GM20431 (cell line): Measurements from ENCODE around the gene CHAC1.

Experiments used
- in situ Hi-C: fragments of 300-500 bp; cut with MseI, MboI; formaldehyde crosslinking; loops from one replicate; pipeline ENCODE4 v1.15.0; 2020; ENCODE audit warnings: low sequenced_read_pairs; ENCODE audit not compliant: unreplicated experiment

The CHAC1 gene

DNA sequence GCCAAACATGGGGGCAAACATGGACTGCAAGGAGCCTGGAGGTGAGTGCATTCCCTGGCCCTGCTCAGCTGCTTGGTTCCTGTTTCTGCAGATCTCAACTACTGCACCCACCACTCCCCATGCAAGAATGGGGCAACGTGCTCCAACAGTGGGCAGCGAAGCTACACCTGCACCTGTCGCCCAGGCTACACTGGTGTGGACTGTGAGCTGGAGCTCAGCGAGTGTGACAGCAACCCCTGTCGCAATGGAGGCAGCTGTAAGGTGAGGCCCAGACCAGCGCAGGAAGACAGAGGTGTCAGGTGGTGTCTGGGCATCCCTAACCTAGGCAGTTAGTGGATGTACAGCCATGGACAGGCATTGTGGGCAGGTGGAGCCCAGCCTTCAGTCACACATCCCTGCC is 18.8 kb upstream of the CHAC1 start:
- in situ Hi-C loops = no loop called here

DNA sequence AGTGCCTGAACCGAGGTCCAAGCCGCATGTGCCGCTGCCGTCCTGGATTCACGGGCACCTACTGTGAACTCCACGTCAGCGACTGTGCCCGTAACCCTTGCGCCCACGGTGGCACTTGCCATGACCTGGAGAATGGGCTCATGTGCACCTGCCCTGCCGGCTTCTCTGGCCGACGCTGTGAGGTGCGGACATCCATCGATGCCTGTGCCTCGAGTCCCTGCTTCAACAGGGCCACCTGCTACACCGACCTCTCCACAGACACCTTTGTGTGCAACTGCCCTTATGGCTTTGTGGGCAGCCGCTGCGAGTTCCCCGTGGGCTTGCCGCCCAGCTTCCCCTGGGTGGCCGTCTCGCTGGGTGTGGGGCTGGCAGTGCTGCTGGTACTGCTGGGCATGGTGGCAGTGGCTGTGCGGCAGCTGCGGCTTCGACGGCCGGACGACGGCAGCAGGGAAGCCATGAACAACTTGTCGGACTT is 17.0 kb upstream of the CHAC1 start:
- in situ Hi-C loops = no loop called here

DNA sequence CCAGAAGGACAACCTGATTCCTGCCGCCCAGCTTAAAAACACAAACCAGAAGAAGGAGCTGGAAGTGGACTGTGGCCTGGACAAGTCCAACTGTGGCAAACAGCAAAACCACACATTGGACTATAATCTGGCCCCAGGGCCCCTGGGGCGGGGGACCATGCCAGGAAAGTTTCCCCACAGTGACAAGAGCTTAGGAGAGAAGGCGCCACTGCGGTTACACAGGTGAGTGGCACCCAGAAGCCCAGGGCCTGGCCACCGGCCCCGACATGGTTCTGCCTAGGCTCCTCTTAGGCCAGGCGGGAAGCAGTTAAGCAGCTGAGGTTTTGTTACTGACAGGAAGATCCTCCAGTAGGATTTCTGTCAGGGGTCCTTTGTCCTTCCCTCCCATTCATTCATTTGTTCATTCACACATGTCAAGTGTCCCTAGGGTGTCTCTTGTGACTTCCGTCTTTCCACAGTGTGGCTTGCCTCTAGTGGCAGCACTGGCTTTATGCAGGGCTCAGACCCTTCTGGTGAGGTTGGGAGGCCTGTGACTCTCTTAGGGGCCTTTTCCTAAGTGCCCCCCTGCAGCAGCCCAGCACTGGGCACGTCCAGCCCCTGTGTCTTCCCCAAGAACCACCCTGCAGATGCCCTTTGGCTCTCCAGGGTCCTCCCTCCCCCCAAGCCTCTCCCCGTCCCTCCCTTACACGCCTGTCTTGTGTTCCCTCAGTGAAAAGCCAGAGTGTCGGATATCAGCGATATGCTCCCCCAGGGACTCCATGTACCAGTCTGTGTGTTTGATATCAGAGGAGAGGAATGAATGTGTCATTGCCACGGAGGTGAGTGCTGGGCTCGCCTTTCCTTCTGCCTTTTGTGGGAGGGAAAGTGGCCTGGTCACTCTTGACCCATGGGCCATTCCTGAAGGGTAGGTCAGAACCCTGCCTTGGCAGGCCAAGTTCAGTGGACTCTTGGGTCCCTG is 16.3 kb upstream of the CHAC1 start:
- in situ Hi-C loops = no loop called here

DNA sequence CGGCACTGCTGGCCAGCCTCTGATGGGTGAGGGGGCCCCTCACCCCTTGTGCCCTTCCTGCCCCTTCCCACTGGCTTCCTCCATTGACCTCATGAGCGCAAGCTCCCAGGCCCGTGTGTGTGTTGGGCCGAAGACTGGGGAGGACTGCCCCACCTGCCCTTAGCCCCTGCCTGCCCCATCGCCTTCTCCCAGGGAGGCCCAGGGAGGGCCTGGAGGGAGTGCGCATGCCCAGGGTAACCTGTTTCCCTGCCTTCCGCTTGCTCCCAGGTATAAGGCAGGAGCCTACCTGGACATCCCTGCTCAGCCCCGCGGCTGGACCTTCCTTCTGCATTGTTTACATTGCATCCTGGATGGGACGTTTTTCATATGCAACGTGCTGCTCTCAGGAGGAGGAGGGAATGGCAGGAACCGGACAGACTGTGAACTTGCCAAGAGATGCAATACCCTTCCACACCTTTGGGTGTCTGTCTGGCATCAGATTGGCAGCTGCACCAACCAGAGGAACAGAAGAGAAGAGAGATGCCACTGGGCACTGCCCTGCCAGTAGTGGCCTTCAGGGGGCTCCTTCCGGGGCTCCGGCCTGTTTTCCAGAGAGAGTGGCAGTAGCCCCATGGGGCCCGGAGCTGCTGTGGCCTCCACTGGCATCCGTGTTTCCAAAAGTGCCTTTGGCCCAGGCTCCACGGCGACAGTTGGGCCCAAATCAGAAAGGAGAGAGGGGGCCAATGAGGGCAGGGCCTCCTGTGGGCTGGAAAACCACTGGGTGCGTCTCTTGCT is 15.3 kb upstream of the CHAC1 start:
- in situ Hi-C loops = no loop called here

DNA sequence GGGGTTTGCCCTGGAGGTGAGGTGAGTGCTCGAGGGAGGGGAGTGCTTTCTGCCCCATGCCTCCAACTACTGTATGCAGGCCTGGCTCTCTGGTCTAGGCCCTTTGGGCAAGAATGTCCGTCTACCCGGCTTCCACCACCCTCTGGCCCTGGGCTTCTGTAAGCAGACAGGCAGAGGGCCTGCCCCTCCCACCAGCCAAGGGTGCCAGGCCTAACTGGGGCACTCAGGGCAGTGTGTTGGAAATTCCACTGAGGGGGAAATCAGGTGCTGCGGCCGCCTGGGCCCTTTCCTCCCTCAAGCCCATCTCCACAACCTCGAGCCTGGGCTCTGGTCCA is 14.8 kb upstream of the CHAC1 start:
- in situ Hi-C loops = no loop called here

DNA sequence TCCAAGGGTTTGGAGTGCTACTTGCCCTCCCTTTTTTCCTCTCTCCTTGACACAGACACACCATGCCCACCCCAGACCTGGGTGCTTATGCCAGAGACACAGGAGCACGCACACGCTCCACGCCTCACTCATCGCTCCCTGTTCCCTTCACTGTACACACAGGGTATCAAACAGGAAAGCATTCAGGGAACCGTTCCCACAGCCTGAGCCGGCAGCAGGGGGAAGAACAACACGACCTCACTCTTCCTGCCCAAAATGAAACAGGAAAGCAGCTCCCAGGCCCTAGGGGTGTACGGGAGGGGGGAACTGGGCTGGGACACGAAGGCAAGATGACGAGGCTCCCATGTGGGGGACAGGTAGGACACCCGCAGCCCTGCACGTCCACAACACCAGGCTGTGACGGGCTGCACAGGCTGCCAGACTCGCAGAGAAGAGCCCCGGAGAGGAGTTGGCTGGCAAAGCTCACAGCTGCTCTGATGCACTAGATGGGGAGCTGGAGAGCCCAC is 12.9 kb upstream of the CHAC1 start:
- in situ Hi-C loops = no loop called here

DNA sequence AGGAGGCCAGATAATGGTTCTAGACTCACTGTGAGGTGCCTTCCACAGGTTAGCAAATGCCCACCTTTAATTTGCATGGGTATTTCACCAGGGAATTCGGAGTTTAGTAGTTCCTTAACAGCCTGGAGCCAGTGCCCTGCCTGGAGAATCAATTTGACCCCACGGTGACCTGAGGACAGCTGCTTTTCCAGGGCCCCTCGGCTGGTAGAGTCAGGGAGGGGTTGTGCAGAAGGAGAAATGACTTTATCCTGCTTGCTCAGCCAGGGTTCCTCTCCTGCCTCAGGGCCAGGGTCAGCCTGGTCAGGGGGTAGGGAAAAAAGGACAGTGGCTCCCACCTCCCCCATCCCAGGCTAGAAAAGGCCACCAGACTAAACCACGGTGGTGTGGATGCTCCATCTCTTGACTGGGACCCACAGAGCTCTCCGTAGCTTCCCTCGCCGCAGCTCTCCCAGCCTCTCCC is 12.2 kb upstream of the CHAC1 start:
- in situ Hi-C loops = no loop called here

DNA sequence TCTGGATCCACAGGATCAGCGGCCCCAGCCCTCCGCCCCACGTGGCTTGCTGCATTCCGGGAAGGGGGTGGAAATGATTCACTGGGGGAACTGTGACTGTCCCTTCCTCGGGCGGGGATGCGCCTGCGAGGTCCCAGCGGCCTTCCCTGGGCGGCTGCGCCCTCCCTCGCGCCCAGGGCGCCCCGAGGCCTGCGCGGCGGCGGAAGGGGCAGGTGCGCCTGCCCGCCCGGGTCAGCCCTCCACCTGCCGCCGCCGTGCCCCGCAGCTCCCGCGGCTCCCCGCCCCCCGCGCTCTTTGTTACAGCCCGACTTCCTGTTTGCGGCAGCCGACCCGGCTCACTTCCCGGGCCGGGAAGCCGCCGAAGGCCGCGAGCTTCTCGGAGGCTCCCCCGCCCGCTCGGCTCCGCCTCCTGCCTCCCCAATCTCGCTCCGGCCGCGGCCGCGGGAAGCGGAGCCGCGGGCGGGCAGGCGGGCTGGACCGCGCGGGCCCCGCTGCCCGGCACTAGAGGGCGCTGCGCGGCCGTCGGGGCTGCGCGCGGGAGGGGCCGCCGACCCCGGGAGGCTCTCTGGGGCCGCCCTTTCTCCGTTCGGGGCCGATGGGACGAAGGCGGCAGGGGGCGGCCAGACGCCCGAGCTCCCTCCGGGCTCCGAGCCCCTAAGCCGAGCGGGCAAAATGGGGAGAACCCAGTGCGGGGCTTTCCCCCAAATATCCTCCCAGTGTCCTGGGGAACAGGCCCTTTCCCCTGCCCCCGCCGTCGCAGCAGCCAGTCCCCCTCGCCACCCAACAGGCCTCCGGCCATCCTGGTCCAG is 11.5 kb upstream of the CHAC1 start:
- in situ Hi-C loops = no loop called here

DNA sequence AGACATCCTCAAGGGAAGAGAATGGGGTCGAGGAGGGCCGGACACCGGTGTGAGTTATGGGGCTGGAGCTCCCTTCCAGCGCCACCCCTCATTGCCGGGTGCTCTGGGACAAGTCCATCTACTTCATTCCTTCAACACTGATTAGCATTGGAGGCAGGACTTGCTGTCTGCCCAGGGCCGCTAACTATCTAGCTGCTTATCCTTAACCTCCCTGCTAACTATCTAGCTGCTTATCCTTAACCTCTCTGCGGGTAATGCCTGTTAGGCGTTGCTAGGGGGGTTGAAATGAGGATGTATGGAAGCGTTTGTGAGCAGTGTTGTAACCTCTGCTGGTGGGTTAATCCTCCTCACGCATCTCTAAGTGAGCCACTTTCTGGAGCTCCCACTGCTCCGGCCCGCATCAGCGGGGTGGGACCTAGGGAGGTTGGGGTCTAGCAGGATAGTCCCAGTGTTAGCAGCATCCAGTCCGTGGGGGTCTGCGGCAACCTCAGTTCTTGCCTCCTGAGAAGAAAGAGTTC is 10.9 kb upstream of the CHAC1 start:
- in situ Hi-C loops = no loop called here

DNA sequence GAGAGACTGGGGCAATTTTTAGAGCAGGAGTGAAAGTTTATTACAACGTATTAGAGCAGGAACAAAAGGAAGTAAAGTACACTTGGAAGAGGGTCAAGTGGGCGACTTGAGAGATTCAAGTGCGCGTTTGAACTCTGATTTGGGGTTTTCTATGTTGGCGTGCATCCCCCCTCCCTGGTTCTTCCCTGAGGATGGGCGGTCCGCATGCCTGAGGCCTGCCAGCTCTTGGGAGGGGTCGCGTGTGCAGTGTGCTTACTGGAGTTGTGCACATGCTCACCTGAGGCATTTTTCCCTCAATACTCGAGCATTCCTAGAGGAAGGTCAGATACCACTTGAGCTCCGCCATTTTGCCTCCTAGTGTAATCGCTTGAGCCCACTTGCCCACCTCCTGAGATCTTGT is 10.4 kb upstream of the CHAC1 start:
- in situ Hi-C loops = no loop called here

DNA sequence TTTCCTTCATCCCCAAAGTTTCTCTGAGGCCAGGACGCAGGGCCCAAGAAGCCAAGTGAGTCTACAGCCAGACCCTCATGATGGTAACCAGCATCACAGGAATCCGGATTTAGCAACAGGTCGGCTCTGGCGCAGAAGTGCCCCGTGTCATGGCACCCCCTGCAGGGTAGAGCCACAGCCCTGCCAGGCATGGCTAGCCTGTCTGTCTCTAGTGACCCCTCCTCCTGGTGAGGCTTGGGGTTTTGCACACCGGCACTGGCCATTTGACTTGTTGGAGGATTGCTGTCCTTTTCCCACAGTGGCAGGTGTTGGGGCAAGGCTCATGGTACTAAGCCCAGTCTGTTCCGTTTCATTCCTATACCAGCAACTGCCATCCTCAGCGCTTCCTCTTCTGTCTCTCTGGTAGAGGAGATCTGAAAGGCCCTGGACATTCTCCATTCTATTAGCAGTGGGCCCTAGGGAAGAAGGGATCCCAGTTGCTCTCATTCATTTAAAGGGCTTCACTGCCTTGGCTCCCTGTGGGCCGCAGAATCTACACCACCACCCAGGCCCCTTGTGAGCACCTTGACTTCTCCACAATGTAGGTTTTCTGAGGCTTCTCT is 9.4 kb upstream of the CHAC1 start:
- in situ Hi-C loops = no loop called here

DNA sequence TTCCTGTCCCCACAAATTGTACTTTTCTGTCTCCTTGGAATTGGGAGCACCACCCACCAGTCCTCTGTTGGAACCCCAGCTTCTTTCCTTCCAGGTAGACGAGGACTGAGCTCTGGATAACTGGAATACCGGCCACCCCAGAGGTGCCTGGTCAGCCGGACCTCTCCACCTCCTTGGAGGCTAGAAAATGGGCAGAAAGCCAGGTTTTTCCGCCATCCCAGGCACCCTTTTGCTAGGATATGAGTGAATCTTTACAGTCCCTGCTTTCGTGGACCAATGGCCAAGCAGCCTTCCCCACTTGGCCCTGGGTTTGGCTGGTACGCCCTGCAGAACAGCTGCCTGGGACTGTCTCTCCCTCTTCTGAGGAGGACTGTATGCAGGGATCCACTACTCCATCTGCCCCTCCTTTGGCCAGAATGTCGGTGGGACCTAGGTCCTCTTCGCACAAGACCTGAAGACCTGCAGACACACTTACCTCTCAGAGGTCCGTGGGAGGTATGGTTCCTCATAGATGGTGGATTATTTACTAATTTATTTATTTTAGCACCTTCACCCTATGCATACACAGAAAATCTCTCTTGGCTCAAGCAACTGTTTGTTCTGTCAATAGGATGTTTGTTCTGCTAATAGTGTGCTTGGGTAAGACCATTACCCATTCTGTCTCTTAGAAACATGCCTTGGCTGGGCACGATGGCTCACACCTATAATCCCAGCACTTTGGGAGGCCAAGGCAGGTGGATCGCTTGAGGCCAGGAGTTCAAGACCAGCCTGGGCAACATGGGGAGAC is 8.6 kb upstream of the CHAC1 start:
- in situ Hi-C loops = no loop called here

DNA sequence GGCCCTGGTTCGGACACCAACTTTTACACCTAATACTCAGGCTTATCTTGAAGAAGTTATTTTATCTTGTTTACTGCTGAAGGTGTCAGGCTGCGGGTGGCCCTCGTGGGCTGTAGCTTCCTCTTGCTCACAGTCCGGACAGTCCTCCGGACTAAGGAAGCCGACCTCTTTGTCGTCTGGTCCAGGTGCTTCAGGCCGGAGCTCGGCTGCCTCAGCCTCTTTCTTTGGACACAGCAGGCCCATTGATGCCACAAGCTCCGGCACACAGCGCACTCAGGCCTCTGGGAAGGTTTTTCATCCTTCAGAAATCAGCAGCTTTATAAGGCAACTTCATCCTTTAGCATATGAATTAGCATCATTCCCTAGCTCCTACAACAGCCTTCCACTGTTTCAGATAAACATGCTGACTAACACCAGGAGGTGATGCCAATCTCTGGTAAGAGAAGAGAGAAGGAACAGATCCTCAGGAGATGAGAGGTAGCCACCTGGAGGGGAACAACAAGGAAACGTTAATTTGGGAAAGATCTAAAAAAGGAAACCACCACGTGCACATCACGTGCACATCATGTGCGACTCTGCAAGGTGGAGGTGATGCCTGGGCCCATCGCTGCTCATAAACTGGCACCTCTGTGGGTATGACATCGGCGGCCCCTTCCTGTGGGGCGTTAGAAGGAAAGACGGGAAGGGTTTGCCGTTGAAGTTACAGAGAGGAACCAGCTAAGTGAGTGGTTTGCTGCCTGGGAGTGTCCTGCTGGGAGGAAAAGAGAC is 4.4 kb upstream of the CHAC1 start:
- in situ Hi-C loops = no loop called here

DNA sequence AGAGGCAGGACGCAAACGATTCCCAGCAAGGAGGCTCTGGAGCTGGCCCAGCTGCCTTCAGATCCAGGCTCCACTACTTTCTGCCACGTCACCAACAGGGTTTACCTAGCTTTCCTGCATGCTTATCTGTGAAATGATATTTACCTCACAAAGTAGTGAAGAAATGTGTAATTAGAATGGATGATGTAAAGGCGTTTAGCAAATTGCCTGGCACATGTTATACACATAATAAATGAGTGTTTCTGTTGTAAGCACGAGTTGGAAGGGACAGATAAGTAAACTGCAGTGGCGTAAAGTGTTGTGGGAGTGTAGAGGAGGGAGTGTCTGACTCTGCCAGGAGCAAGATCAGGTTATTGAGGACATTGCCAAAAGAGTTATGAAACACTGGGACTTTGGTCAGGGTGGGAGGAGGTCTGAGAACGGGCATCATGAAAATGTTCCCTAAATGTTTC is 3.5 kb upstream of the CHAC1 start:
- in situ Hi-C loops = no loop called here

DNA sequence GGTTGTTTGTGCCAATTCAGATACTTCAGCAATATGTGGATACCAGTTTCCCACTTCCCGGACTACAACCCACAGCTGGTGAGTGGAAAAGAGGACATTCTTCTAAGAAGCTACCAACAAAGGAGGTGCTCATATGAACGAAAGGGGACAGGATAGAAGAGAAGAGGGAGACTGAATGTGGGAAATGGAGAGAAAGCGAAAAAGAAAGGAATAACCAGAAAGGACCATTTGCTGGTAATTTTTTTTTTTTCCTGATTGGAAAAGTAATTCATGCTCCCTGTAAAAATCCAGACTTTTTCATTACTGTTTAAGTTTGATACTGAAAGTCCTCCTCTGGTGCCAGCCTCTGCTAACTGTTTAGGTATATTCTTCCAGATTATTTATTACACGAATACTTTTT is 1.5 kb upstream of the CHAC1 start:
- in situ Hi-C loops = no loop called here

DNA sequence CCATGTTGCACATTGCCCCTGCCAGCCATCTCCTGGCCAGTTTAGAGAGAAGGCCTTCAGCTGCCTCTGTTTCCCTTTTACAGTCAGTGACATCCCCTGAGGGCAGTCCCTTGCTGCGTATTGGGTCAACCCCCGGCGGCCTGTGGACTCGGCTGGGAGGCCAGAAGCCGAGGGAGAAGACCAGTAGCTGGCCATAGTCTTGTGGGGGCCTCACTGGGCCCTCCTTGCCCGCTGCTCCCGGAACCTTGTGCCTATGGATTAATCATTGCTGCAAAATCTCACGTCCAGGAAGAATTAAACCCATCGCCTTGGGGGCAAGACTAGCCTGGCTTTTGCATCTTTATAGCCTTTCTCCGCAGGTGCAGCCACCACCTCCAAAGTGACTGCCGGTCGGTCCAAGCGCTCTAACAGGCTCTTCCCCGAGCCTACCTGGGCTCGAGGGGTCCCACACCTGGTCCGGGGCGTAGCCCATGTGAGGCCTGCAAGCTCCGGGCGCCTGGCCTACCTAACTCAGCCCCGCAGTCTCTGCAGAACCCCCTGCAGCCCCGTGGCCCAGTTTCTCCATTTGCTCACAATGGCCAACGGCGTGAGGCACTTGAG is 870 bp upstream of the CHAC1 start:
- in situ Hi-C loops = no loop called here

DNA sequence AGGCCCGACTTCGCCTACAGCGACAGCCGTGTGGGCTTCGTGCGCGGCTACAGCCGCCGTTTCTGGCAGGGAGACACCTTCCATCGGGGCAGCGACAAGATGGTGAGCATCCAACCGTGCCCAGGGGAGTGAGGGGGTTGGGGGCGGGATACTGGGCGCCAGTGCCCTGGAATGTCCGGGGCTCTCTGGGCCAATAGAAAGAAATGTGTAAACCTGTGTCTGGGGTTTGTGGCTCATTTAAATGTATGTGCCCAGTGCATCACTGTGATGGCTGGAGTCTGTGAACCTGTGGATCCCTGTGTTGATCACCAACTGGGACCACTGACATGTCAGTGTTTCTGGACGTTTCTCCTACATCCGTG is 423 bp downstream of the CHAC1 start:
- in situ Hi-C loops = no loop called here
